ENCODE measurements around the gene B3GALT6.
A peak's percentile ranks its signal among the peaks of the same experiment; 100 is the strongest.

The B3GALT6 gene

GRCh38 chr1:1215881-1216605 is 16.0 kb upstream of the B3GALT6 start:
- DNase-seq: no peak

- no peak for DNase-seq
These were observed 15.0 kb upstream of the B3GALT6 start for GRCh38 chr1:1216770-1217620.

GRCh38 chr1:1217621-1218523 is 14.2 kb upstream of the B3GALT6 start:
- peak in 1 of 56 donors; percentile 65 for DNase-seq

GRCh38 chr1:1218524-1219200 is 13.4 kb upstream of the B3GALT6 start:
- DNase-seq: no peak

- DNase-seq: no peak
These were observed 12.7 kb upstream of the B3GALT6 start for GRCh38 chr1:1219341-1219740.

- DNase-seq: no peak
These were observed 11.8 kb upstream of the B3GALT6 start for GRCh38 chr1:1220197-1220596.

- no peak for DNase-seq
These were observed 10.0 kb upstream of the B3GALT6 start for GRCh38 chr1:1221887-1222574.

- DNase-seq: no peak
These were observed 9.3 kb upstream of the B3GALT6 start for GRCh38 chr1:1222575-1223225.

- no peak for DNase-seq
These were observed 8.7 kb upstream of the B3GALT6 start for GRCh38 chr1:1223321-1223720.

- no peak for DNase-seq
These were observed 8.1 kb upstream of the B3GALT6 start for GRCh38 chr1:1223891-1224290.

GRCh38 chr1:1225238-1225845 is 6.7 kb upstream of the B3GALT6 start:
- no peak for DNase-seq

GRCh38 chr1:1225913-1226312 is 6.1 kb upstream of the B3GALT6 start:
- no peak for DNase-seq

- no peak for DNase-seq
These were observed 5.3 kb upstream of the B3GALT6 start for GRCh38 chr1:1226566-1227362.

GRCh38 chr1:1227386-1227785 is 4.7 kb upstream of the B3GALT6 start:
- DNase-seq: no peak

- DNase-seq: no peak
These were observed 3.9 kb upstream of the B3GALT6 start for GRCh38 chr1:1228187-1228586.

- DNase-seq: no peak
These were observed 3.3 kb upstream of the B3GALT6 start for GRCh38 chr1:1228596-1229321.

GRCh38 chr1:1229770-1230169 is 2.3 kb upstream of the B3GALT6 start:
- DNase-seq: no peak

Measured in nucleus accumbens (tissue), 56 donors.